HFF-Myc (cell line): Measurements from ENCODE around the gene RNASEH2A.
"Not testable (repeated sequence)": the region's sequence is repeated elsewhere in the genome, so short reads cannot be mapped to it uniquely, and the experiment has no call there.

Source experiments
- DNase-seq: peaks from one replicate; pipeline ENCODE4 v3.0.0-alpha.2; 2011; ENCODE audit warnings: low read depth; ENCODE audit errors: extremely low read depth
- H3K4me3 ChIP-seq: replicated peaks from 2 replicates; pipeline ENCODE4 v1.5.1; 2011; ENCODE audit warnings: low read depth, mild to moderate bottlenecking, control low read depth, low read length
- TF ChIP-seq, protein P1 (sequence below): IDR thresholded peaks from 2 replicates; pipeline ENCODE4 v1.5.1; 2012; ENCODE audit warnings: mild to moderate bottlenecking, low read depth, low read length, control low read depth; ENCODE audit errors: missing control alignments

The RNASEH2A gene

DNA sequence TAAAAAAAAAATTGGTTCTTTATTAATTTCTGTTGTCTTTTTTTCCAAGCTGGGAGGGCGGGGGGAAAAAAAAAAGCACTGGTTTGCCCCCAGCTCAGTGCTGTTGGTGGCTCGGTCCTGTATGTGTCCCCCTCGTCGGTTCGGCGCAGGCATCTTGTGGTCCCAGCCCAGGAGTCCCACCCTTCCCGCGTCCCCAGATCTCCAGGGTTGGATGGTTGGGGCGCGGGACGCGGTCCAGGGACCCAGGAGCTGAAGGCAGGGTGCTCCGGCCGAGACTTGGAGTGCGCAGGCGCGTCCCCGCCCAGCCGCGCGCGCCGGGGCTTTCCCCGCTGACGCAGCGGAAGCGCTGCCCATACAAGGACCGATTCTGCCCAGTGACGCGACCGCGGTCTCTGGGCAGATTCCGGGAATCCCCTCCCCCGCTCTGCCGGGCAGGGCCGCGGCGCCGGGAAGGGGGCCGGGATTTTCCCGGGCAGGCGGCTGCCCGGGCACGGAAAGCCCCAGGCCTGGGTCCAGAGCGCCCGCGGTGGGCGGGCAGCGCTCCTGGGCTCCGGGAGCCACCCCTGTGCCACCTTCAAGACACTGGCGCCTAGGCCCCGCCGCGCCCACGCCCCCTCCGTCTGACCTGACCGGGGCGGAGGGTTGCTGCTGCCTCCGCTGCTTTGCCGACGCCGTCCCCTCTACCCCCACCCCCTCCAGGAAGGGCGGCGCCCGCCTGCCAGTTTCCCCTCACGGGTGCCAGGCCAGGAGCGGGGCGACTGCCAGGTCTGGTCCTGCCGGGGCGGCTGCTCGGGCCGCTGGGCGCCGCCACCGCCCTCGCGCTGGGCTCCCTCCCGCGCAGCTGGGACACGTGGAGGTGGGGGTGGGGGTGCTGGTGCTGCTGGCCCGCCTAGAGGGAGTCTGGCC is 12.8 kb upstream of the RNASEH2A start:
- peak overlapping the region; percentile 84 for H3K4me3 ChIP-seq
- TF ChIP-seq, protein P1, sequence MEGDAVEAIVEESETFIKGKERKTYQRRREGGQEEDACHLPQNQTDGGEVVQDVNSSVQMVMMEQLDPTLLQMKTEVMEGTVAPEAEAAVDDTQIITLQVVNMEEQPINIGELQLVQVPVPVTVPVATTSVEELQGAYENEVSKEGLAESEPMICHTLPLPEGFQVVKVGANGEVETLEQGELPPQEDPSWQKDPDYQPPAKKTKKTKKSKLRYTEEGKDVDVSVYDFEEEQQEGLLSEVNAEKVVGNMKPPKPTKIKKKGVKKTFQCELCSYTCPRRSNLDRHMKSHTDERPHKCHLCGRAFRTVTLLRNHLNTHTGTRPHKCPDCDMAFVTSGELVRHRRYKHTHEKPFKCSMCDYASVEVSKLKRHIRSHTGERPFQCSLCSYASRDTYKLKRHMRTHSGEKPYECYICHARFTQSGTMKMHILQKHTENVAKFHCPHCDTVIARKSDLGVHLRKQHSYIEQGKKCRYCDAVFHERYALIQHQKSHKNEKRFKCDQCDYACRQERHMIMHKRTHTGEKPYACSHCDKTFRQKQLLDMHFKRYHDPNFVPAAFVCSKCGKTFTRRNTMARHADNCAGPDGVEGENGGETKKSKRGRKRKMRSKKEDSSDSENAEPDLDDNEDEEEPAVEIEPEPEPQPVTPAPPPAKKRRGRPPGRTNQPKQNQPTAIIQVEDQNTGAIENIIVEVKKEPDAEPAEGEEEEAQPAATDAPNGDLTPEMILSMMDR = no peak
- no peak for DNase-seq

DNA sequence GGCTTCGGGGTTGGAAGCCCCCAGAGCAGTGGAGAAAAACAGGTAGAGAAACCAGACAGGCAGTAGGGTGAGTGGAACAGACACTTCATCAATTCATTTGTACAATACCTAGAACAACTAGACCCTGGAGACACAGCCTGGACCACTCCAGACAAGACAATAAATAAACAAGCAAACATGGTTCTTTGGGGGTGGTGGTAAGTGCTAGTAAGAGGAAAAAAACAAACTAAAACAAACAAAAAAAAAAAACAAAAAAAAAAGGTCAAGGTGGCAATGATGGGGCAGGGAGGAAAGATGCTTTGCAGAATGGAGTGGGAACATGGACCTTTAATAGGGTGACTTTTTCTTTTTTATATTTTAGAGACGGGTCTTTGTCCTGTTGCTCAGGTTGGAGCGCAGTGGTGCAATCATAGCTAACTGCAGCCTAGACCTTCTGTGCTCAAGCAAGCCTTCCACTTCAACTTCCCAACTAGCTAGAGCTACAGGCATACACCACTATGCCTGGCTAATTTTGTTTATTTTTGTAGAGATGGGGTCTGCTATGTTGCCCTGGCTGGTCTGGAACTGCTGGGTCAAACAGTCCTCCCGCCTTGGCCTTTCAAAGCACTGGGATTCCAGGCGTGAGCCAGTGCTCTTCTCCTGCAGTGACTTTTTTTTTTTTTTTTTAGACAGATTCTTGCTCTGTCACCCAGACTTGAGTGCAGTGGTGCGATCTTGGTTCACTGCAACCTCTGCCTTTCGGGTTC is 12.0 kb upstream of the RNASEH2A start:
- TF ChIP-seq, protein P1 = no peak
- DNase-seq = no peak
- H3K4me3 ChIP-seq = peak overlapping the region; percentile 84

DNA sequence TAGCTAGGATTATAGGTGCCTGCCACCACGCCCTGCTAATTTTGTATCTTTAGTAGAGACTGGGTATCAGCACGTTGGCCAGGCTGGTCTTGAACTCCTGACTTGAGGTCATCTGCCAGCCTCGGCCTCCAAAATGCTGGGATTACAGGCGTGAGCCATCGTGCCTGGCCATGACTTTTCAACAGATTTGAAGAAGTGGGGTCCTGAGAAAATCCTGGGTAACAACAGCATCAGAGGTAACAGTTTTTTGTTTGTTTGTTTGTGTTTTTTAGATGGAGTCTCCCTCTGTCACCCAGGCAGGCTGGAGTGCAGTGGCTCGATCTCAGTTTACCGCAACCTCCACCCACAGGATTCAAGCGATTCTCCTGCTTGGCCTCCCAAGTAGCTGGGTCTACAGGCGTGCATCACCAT is 11.4 kb upstream of the RNASEH2A start:
- no peak for DNase-seq
- no peak overlapping the region for H3K4me3 ChIP-seq
- TF ChIP-seq, protein P1 = no peak

DNA sequence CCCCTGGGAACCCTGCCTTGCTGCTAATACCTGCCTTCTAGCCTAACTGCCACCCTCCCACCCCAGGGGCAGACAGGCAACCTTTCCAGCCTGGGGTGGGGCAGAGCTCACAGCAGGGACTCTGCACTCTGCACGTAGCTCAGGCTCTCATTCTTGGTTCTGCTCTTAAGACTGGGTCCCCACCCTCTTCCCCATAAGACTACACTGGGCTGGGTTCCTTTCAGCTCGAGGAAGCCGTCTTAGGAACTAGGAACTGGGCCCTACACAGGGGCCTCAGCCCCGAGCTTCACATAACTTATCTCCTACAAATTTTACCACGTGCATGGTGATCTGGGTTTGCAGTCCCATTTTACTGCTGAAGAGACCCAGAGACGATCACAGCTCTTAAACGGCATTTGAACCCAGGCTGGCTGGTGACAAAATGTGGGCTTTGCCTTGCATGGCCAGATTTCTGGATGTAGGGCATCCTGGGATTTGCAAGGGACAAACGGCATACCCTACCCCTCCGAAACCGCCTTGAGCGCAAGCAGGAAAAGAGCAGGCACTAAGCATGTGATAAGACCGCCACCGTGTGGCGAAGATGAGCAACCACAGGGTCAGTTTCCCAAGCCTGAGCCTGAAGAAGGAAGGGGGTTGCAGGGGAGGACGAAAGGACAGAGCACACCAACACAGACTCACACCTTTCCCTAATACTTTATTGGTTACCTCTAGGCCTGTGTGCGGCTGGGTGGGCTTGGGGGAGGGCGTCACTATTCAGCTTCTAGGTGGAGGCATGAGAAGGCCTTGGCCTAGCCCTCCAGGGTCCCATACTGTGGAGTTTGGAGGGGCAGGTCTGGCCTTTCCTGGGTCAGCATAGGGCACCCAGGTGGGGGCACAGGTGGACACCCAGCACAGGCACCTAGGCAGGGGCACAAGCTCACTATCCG is 10.0 kb upstream of the RNASEH2A start:
- H3K4me3 ChIP-seq = no peak overlapping the region
- no peak for DNase-seq
- TF ChIP-seq, protein P1 = peak; percentile 89

DNA sequence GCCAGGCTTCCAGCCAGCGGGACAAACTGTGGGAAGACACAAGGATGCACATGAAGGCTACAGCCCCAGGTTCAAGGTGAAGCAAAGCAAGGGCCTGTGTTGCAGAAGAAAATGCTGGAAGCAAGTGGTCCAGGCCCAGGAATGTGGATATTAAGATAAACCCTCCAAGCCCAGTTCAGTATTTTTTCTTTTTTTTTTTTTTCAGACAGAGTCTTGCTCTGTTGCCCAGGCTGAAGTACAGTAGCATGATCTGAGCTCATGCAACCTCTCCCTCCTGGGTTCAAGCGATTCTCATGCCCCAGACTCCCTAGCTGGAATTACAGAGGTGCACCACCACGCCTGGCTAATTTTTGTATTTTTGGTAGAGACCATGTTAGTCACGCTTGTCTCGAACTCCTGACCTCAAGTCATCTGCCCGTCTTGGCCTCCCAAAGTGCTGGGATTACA is 9.2 kb upstream of the RNASEH2A start:
- TF ChIP-seq, protein P1 = no peak
- DNase-seq = no peak
- H3K4me3 ChIP-seq = no peak overlapping the region

DNA sequence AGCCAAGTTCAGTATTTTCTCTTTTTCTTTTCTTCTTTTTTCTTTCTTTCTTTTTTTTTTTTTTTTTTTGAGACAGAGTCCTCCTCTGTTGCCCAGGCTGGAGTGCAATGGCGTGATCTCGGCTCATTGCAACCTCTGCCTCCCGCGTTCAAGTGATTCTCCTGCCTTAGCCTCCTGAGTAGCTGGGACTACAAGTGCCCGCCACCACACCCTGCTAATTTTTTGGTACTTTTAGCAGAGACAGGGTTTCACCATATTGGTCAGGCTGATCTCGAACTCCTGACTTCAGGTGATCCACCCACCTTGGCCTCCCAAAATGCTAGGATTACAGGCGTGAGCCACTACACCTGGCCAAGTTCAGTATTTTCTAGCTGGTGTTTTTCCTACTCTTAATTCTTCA is 8.8 kb upstream of the RNASEH2A start:
- not testable (repeated sequence) for H3K4me3 ChIP-seq, DNase-seq
